Measurements from ENCODE around the gene C1orf198. TPM values are rescaled to one million over a fixed set of nuclear protein-coding genes. Genes with fewer than 3 reads are reported as not detected.

C1orf198 gene
- total and polyA plus RNA-seq, 2 of the 8 experiments (the other 6 are each of a cell fraction or from before 2014, with no cell fraction given), result 30.6 to 45.0 TPM

DNA sequence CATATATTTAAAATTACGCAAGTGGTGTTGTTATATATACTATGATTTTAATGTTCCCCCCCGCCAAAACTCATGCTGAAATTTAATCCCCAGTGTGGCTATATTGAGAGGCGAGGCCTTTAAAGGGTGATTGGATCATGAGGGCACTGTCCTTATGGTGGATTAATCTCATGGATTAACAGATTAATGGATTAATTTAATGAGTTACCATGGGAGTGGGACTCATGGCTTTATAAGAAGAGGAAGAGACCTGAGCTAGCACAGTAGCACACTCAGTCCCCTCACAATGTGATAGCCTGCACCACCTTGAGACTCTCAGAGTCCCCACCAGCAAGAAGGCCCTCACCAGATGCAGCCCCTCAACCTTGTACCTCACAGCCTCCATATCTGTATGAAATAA lies 34.8 kb downstream of the C1orf198 start (continued):
- TF ChIP-seq, protein P1, sequence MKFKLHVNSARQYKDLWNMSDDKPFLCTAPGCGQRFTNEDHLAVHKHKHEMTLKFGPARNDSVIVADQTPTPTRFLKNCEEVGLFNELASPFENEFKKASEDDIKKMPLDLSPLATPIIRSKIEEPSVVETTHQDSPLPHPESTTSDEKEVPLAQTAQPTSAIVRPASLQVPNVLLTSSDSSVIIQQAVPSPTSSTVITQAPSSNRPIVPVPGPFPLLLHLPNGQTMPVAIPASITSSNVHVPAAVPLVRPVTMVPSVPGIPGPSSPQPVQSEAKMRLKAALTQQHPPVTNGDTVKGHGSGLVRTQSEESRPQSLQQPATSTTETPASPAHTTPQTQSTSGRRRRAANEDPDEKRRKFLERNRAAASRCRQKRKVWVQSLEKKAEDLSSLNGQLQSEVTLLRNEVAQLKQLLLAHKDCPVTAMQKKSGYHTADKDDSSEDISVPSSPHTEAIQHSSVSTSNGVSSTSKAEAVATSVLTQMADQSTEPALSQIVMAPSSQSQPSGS (IDR thresholded peaks at IDR 0.05; ENCODE audit: low read length), result no peak
- no peak for TF ChIP-seq RBBP5 (IDR thresholded peaks at IDR 0.05; ENCODE audit: borderline replicate concordance, low read depth, low read length)
- no peak for TF ChIP-seq ASH2L (IDR thresholded peaks at IDR 0.05; ENCODE audit: low read length)
- TF ChIP-seq RNF2 (IDR thresholded peaks at IDR 0.05; ENCODE audit: borderline replicate concordance, low read depth, low read length, missing control alignments, poor library complexity, severe bottlenecking), result no peak
- TF ChIP-seq GTF2F1 (IDR thresholded peaks at IDR 0.05; ENCODE audit: borderline replicate concordance, low read depth, low read length), result no peak
- no peak for TF ChIP-seq KDM5A (IDR thresholded peaks at IDR 0.05; ENCODE audit: low read length)
- TF ChIP-seq TAF1 (IDR thresholded peaks at IDR 0.05; ENCODE audit: low read depth, low read length), result no peak
- no peak for TF ChIP-seq SP1 (IDR thresholded peaks at IDR 0.05; ENCODE audit: low read depth, low read length)
- no peak for TF ChIP-seq TBP (IDR thresholded peaks at IDR 0.05; ENCODE audit: low read depth, low read length)
